Activated naive CD4-positive, alpha-beta T cell treated with anti-CD3 and anti-CD28 coated beads for 36 hours (primary cell): Measurements from ENCODE around the gene SOAT1. TPM values are rescaled to one million over a fixed set of nuclear protein-coding genes. Genes with fewer than 3 reads are reported as not detected.
"Not testable (repeated sequence)": the region's sequence is repeated elsewhere in the genome, so short reads cannot be mapped to it uniquely, and the experiment has no call there.

Experiments
- CTCF ChIA-PET: fragments of 350-600 bp; sonication (Branson Sonifier 250); formaldehyde crosslinking; loops from one replicate; lab custom pipeline; 2021; ENCODE audit warnings: antibody characterized with exemption; lab: Charles Lee
- DNase-seq: peaks from one replicate; pipeline ENCODE4 v3.0.0-alpha.2; 2020
- H3K27ac Mint-ChIP-seq: one replicate; pipeline ENCODE4 v1.8.0; 2021; ENCODE audit warnings: mild to moderate bottlenecking, mixed read lengths
- H3K27me3 Mint-ChIP-seq: one replicate; pipeline ENCODE4 v1.8.0; 2021; ENCODE audit warnings: low read depth, mixed read lengths
- H3K36me3 Mint-ChIP-seq: one replicate; pipeline ENCODE4 v1.8.0; 2021; ENCODE audit warnings: low read depth, mixed read lengths
- H3K4me1 Mint-ChIP-seq: one replicate; pipeline ENCODE4 v1.8.0; 2021; ENCODE audit warnings: low read depth, mixed read lengths
- H3K4me3 Mint-ChIP-seq: one replicate; pipeline ENCODE4 v1.8.0; 2021; ENCODE audit warnings: mild to moderate bottlenecking, moderate library complexity, mixed read lengths
- H3K9me3 Mint-ChIP-seq: one replicate; pipeline ENCODE4 v1.8.0; 2021; ENCODE audit warnings: mixed read lengths
- intact Hi-C: fragments of 100-400 bp; cut with micrococcal nuclease; formaldehyde crosslinking; loops from one replicate; pipeline ENCODE4 v1.15.1; 2023
- total RNA-seq, 2 experiments: library from RNA; stranded (reverse); gene quantifications; one replicate each; pipeline ENCODE4 v1.2.3, GENCODE V29; 2021

Gene SOAT1
- total RNA-seq, 2 experiments from 2014 or later: 38.8 to 42.4 TPM

- no peaks in the 10 kb centered on the region for H3K9me3 Mint-ChIP-seq
- DNase-seq: no peak
- H3K4me3 Mint-ChIP-seq: no peak overlapping the region
- intact Hi-C loops: no loop called here
- no peaks in the 10 kb centered on the region for H3K27me3 Mint-ChIP-seq
- H3K4me1 Mint-ChIP-seq: peaks cover 14% of the 10 kb centered on the region
- H3K36me3 Mint-ChIP-seq: peaks cover 23% of the 10 kb centered on the region
- CTCF ChIA-PET: no interaction called here
- H3K27ac Mint-ChIP-seq: no peak overlapping the region
Observed at GRCh38 chr1:179334440-179334839, 40.8 kb downstream of the SOAT1 start.

GRCh38 chr1:179337288-179337687, 43.7 kb downstream of the SOAT1 start:
- no peak for DNase-seq
- Mint-ChIP-seq H3K36me3 (peaks cover 22% of the 10 kb centered on the region), H3K27me3 (no peaks in the 10 kb centered on the region), H3K9me3 (no peaks in the 10 kb centered on the region), H3K4me3 (no peak overlapping the region), H3K27ac (no peak overlapping the region), H3K4me1 (peaks cover 4% of the 10 kb centered on the region)
- intact Hi-C loops: no loop called here
- CTCF ChIA-PET: no interaction called here

- Mint-ChIP-seq H3K27ac (peak overlapping the region; percentile 66), H3K36me3 (peaks cover 21% of the 10 kb centered on the region), H3K4me3 (no peak overlapping the region), H3K9me3 (no peaks in the 10 kb centered on the region), H3K4me1 (peaks cover 4% of the 10 kb centered on the region), H3K27me3 (no peaks in the 10 kb centered on the region)
- no peak for DNase-seq
- CTCF ChIA-PET: no interaction called here
- intact Hi-C loops: no loop called here
Observed at GRCh38 chr1:179337942-179338560, 44.5 kb downstream of the SOAT1 start.

DNA sequence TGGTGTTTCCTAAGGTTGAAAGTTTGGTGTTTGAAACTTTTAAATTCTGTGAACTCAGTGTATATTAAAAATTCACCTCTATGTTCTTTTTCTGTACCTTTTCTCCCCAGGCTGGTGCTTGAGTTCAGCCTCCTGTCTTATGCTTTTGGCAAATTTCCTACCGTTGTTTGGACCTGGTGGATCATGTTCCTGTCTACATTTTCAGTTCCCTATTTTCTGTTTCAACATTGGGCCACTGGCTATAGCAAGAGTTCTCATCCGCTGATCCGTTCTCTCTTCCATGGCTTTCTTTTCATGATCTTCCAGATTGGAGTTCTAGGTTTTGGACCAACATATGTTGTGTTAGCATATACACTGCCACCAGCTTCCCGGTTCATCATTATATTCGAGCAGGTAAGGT, 47.3 kb downstream of the SOAT1 start:
- CTCF ChIA-PET: interaction anchor here (0.6 to 0.7 kb wide), 3 partner anchors 19 to 607 kb away, joined by 3 to 4 read pairs (median 3); no protein-coding TSS in a partner anchor
- intact Hi-C loops: no loop called here
- no peaks in the 10 kb centered on the region for H3K9me3 Mint-ChIP-seq
- H3K36me3 Mint-ChIP-seq: peaks cover 21% of the 10 kb centered on the region
- H3K4me3 Mint-ChIP-seq: no peak overlapping the region
- H3K27me3 Mint-ChIP-seq: no peaks in the 10 kb centered on the region
- DNase-seq: no peak
- no peak overlapping the region for H3K27ac Mint-ChIP-seq
- no peaks in the 10 kb centered on the region for H3K4me1 Mint-ChIP-seq

DNA sequence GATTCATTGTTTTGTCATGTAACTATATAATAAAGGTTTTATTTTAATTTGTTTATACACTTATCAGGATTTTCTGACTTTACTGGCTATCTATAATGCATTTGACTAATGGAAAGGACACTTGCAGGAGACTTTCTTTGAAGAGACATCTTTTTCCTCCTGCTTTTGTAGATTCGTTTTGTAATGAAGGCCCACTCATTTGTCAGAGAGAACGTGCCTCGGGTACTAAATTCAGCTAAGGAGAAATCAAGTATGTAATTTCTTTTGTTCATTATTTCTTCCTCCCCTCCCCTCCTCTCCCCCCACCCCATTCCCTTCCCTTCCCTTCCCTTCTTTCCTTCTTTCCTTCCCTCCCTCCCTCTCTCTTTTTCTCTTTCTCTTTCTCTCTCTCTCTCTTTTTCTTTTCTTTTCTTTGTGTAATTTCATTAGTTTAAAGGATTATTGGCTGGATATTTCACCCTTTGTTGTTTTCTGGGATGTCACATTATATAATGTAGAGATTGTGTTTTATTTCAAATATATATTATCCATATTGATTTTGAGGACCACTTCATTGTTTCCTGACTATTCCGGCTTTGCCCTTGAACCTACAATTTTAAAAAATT, 48.4 kb downstream of the SOAT1 start:
- CTCF ChIA-PET: no interaction called here
- no peak for DNase-seq
- peaks cover 21% of the 10 kb centered on the region for H3K36me3 Mint-ChIP-seq
- H3K9me3 Mint-ChIP-seq: no peaks in the 10 kb centered on the region
- no peak overlapping the region for H3K27ac Mint-ChIP-seq
- intact Hi-C loops: no loop called here
- no peaks in the 10 kb centered on the region for H3K4me1 Mint-ChIP-seq
- no peak overlapping the region for H3K4me3 Mint-ChIP-seq
- H3K27me3 Mint-ChIP-seq: no peaks in the 10 kb centered on the region

DNA sequence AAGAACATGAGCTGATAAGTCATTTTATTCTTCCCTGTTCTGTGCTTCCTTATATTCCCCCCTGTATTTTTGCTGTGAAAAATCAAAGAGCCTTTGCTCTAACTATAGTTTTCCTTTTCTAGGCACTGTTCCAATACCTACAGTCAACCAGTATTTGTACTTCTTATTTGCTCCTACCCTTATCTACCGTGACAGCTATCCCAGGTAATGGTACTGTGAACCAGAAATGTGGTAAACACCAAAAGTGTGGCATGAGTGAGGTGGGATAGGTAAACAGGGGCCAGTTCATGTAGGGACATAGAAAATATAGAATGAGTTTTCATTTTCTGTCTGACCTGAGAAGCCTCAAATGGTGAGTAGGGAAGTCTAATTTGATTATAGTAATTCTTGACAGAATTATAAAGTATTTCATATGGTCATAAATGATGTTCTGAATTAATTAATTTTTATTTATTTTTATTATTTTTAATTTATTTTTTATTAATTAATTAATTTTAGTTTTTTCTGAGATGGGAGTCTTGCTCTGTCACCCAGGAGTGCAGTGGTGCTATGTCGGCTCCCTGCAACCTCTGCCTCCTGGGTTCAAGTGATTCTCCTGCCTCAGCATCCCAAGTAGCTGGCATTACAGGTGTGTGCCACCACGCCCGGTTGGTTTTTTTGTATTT, 49.3 kb downstream of the SOAT1 start:
- CTCF ChIA-PET: no interaction called here
- no peak overlapping the region for H3K27ac Mint-ChIP-seq
- no peak for DNase-seq
- no peaks in the 10 kb centered on the region for H3K27me3 Mint-ChIP-seq
- H3K9me3 Mint-ChIP-seq: no peaks in the 10 kb centered on the region
- H3K4me1 Mint-ChIP-seq: no peaks in the 10 kb centered on the region
- H3K36me3 Mint-ChIP-seq: peaks cover 23% of the 10 kb centered on the region
- no peak overlapping the region for H3K4me3 Mint-ChIP-seq
- intact Hi-C loops: no loop called here

GRCh38 chr1:179351281-179351680, 57.7 kb downstream of the SOAT1 start:
- DNase-seq: no peak
- Mint-ChIP-seq H3K4me3 (no peak overlapping the region), H3K4me1 (peaks cover 7% of the 10 kb centered on the region), H3K36me3 (peaks cover 23% of the 10 kb centered on the region), H3K9me3 (no peaks in the 10 kb centered on the region), H3K27ac (peak overlapping the region; percentile 62), H3K27me3 (no peaks in the 10 kb centered on the region)
- CTCF ChIA-PET: no interaction called here
- intact Hi-C loops: no loop called here

GRCh38 chr1:179352236-179352635, 58.6 kb downstream of the SOAT1 start:
- no peaks in the 10 kb centered on the region for H3K9me3 Mint-ChIP-seq
- H3K4me3 Mint-ChIP-seq: no peak overlapping the region
- no peak for DNase-seq
- CTCF ChIA-PET: interaction anchor here (0.6 kb wide), 1 partner anchor 234 kb away, joined by 3 read pairs; no protein-coding TSS in a partner anchor
- H3K4me1 Mint-ChIP-seq: peaks cover 7% of the 10 kb centered on the region
- no peaks in the 10 kb centered on the region for H3K27me3 Mint-ChIP-seq
- no peak overlapping the region for H3K27ac Mint-ChIP-seq
- intact Hi-C loops: no loop called here
- peaks cover 23% of the 10 kb centered on the region for H3K36me3 Mint-ChIP-seq

- CTCF ChIA-PET: no interaction called here
Observed at GRCh38 chr1:179353546-179353945, 59.9 kb downstream of the SOAT1 start.

GRCh38 chr1:179361631-179362030, 68.0 kb downstream of the SOAT1 start:
- H3K4me1 Mint-ChIP-seq, H3K4me3 Mint-ChIP-seq, H3K9me3 Mint-ChIP-seq, H3K27ac Mint-ChIP-seq, DNase-seq, CTCF ChIA-PET, H3K27me3 Mint-ChIP-seq, H3K36me3 Mint-ChIP-seq: not testable (repeated sequence)
- intact Hi-C loops: loop anchor here (10.0 kb wide), 1 partner anchor 453 kb away; no protein-coding TSS in a partner anchor

More at GRCh38 chr1:179353546-179353945, 59.9 kb downstream of the SOAT1 start:
- H3K36me3 Mint-ChIP-seq: peaks cover 20% of the 10 kb centered on the region
- no peaks in the 10 kb centered on the region for H3K9me3 Mint-ChIP-seq
- intact Hi-C loops: no loop called here
- no peak overlapping the region for H3K27ac Mint-ChIP-seq
- DNase-seq: no peak
- H3K4me3 Mint-ChIP-seq: no peak overlapping the region
- H3K4me1 Mint-ChIP-seq: peaks cover 7% of the 10 kb centered on the region
- H3K27me3 Mint-ChIP-seq: no peaks in the 10 kb centered on the region

- intact Hi-C loops: loop anchor here (1.0 to 10.0 kb wide), 12 partner anchors 71 to 823 kb away; partner anchors contain the start of genes CEP350, FAM20B and TOR1AIP1
- Mint-ChIP-seq H3K4me1 (peaks cover 21% of the 10 kb centered on the region), H3K27me3 (no peaks in the 10 kb centered on the region), H3K9me3 (no peaks in the 10 kb centered on the region), H3K4me3 (peak within 1 kb of the TSS; percentile 93), H3K27ac (peak within 1 kb of the TSS; percentile 100), H3K36me3 (no peaks in the 10 kb centered on the region)
- CTCF ChIA-PET: interaction anchor here (0.6 to 1.6 kb wide), 5 partner anchors 72 to 725 kb away, joined by 3 to 8 read pairs (median 5); partner anchors contain the start of gene SOAT1
- DNase-seq: peak; percentile 94
Observed at GRCh38 chr1:179365342-179366092, 71.9 kb downstream of the SOAT1 start, which contains the start of gene AXDND1. Gene AXDND1 (plus strand): TSS chr1:179365971. CDS start chr1:179366510, 539 bp downstream.
